ENCODE measurements around the gene ENTREP3. TPM values are rescaled to one million over a fixed set of nuclear protein-coding genes. Genes with fewer than 3 reads are reported as not detected.

The ENTREP3 gene
- total and polyA plus RNA-seq, 4 experiments from 2014 or later: 0.50 to 12.2 (median 6.1) TPM

GRCh38 chr1:155260276-155260675 lies 5.0 kb upstream of the ENTREP3 start:
- peak overlapping the region in 5 of 7 donors; percentile 32 to 97 (median 52) for H3K27ac Mint-ChIP-seq
- peaks cover 17 to 55% (median 42%) of the 10 kb centered on the region in 4 donors for H3K4me1 Mint-ChIP-seq
- intact Hi-C loops (cut with micrococcal nuclease): no loop called here
- Histone ChIP-seq H3K4me3 (ENCODE audit: low read length in 2 of 2) (no peak overlapping the region), H3K9me3 (ENCODE audit: control insufficient read depth in 1 of 2, low read length in 2 of 2) (no peaks in the 10 kb centered on the region), H3K4me1 (ENCODE audit: insufficient read depth, low read length) (peaks cover 29% of the 10 kb centered on the region), H3K27me3 (ENCODE audit: insufficient read depth, low read length) (no peaks in the 10 kb centered on the region), H3K27ac (ENCODE audit: low read depth, low read length) (no peak overlapping the region), H3K36me3 (ENCODE audit: insufficient read depth, low read length) (peaks cover 43% of the 10 kb centered on the region)
- H3K9me3 Mint-ChIP-seq: peaks cover 0 to 3% (median 0%) of the 10 kb centered on the region in 8 donors
- H3K4me3 Mint-ChIP-seq: peak overlapping the region in 7 of 8 donors; percentile 42 to 100 (median 95)
- no peaks in the 10 kb centered on the region for H3K27me3 Mint-ChIP-seq
- CTCF ChIA-PET (ENCODE audit: partially characterized antibody): interaction anchor here (4.7 kb wide), 1 partner anchor 10 kb away, joined by 77 read pairs; no protein-coding TSS in a partner anchor
- no peak for DNase-seq
- peaks cover 37 to 65% of the 10 kb centered on the region in 2 donors for H3K36me3 Mint-ChIP-seq
- POLR2A ChIA-PET (ENCODE audit: partially characterized antibody): interaction anchor here (0.6 to 4.5 kb wide), 6 partner anchors 10 to 63 kb away, joined by 3 to 59 read pairs (median 30); partner anchors contain the start of genes CLK2 and RUSC1

DNA sequence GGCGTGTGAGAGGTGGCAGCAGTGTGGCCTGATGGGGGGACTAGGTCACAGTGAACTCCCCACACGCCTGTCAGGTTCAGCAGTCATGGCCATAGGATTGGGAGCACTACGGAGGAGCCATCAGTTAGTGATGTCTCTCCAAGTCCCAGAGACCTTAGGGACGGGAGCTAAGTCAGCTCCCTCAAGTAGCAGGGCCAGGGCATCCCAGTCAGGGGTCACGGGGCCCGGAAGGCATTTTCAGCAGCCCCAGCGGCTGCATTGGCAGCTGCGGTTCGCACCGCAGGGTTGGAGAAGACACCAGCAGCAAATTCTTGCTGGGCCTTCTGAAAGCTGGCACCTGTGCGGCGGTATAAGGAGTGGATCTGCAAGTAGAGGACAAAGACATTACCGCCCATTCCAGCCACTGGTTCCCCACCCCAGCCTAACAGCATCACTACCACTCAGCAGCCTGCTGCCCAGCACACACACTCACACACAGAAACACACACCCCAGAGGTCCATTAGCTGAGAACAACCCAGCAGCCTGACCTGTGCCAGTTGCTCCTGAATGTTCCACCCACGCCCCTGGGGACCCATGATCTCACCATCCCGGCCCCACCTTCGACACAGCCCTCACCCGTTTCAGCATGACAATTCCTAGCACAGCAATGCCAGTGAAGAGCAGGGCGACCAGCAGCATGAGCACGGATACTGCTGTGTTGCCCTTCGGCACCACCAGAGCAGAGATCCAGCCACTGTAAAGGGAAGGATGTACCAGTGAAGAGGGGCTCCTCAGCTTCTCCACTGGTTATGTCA lies 972 bp upstream of the ENTREP3 start:
- Histone ChIP-seq H3K9me3 (ENCODE audit: control insufficient read depth in 1 of 2, low read length in 2 of 2) (no peaks in the 10 kb centered on the region), H3K27me3 (ENCODE audit: insufficient read depth, low read length) (no peaks in the 10 kb centered on the region), H3K27ac (ENCODE audit: low read depth, low read length) (no peak overlapping the region), H3K36me3 (ENCODE audit: insufficient read depth, low read length) (peaks cover 29% of the 10 kb centered on the region), H3K4me3 (ENCODE audit: low read length in 2 of 2) (no peak overlapping the region), H3K4me1 (ENCODE audit: insufficient read depth, low read length) (peaks cover 31% of the 10 kb centered on the region)
- no peaks in the 10 kb centered on the region for H3K27me3 Mint-ChIP-seq
- ChIA-PET POLR2A (ENCODE audit: partially characterized antibody) (interaction anchor here (1.0 to 3.6 kb wide), 5 partner anchors 10 to 56 kb away, joined by 3 to 17 read pairs (median 9); partner anchors contain the start of gene CLK2), CTCF (ENCODE audit: partially characterized antibody) (interaction anchor here (1.4 to 1.6 kb wide), 2 partner anchors 17 to 68 kb away, joined by 3 to 4 read pairs; partner anchors contain the start of gene CLK2)
- H3K4me3 Mint-ChIP-seq: peak overlapping the region; percentile 67 to 87 (median 78)
- peaks cover 17 to 50% (median 38%) of the 10 kb centered on the region in 4 donors for H3K4me1 Mint-ChIP-seq
- DNase-seq: no peak
- intact Hi-C loops (cut with micrococcal nuclease): no loop called here
- no peaks in the 10 kb centered on the region for H3K9me3 Mint-ChIP-seq
- peak overlapping the region; percentile 36 to 94 (median 76) for H3K27ac Mint-ChIP-seq
- H3K36me3 Mint-ChIP-seq: peaks cover 21 to 30% of the 10 kb centered on the region in 2 donors

GRCh38 chr1:155254714-155255242 lies 505 bp downstream of the ENTREP3 start:
- no peak for DNase-seq
- no peaks in the 10 kb centered on the region for H3K9me3 ChIP-seq (ENCODE audit: control insufficient read depth in 1 of 2, low read length in 2 of 2)
- Mint-ChIP-seq H3K36me3 (peaks cover 15 to 23% of the 10 kb centered on the region in 2 donors), H3K4me1 (peaks cover 18 to 45% (median 28%) of the 10 kb centered on the region in 4 donors), H3K4me3 (peak overlapping the region; percentile 79 to 87 (median 83)), H3K27ac (peak overlapping the region in 2 of 7 donors; percentile 56 to 75), H3K27me3 (no peaks in the 10 kb centered on the region), H3K9me3 (no peaks in the 10 kb centered on the region)
- H3K36me3 ChIP-seq (ENCODE audit: insufficient read depth, low read length): peaks cover 24% of the 10 kb centered on the region
- peak overlapping the region in 1 of 2 donors; percentile 67 for H3K4me3 ChIP-seq (ENCODE audit: low read length in 2 of 2)
- CTCF ChIA-PET (ENCODE audit: partially characterized antibody): interaction anchor here (1.3 to 1.4 kb wide), 2 partner anchors 68 to 69 kb away, joined by 3 to 4 read pairs; no protein-coding TSS in a partner anchor
- intact Hi-C loops (cut with micrococcal nuclease): loop anchor here (1.0 kb wide), 1 partner anchor 19 kb away; the partner anchor contains the start of gene CLK2
- H3K27me3 ChIP-seq (ENCODE audit: insufficient read depth, low read length): no peaks in the 10 kb centered on the region
- H3K4me1 ChIP-seq (ENCODE audit: insufficient read depth, low read length): peaks cover 23% of the 10 kb centered on the region
- POLR2A ChIA-PET (ENCODE audit: partially characterized antibody): interaction anchor here (0.8 to 3.6 kb wide), 6 partner anchors 10 to 316 kb away, joined by 3 to 17 read pairs (median 6); partner anchors contain the start of genes ASH1L and CLK2
- peak overlapping the region; percentile 52 for H3K27ac ChIP-seq (ENCODE audit: low read depth, low read length)

- no peaks in the 10 kb centered on the region for H3K9me3 ChIP-seq (ENCODE audit: control insufficient read depth in 1 of 2, low read length in 2 of 2)
- DNase-seq: no peak
- Mint-ChIP-seq H3K4me1 (peaks cover 18 to 45% (median 28%) of the 10 kb centered on the region in 4 donors), H3K9me3 (no peaks in the 10 kb centered on the region), H3K27me3 (no peaks in the 10 kb centered on the region), H3K4me3 (peak overlapping the region; percentile 71 to 87 (median 83)), H3K36me3 (peaks cover 15 to 21% of the 10 kb centered on the region in 2 donors), H3K27ac (peak overlapping the region; percentile 19 to 85 (median 63))
- peak overlapping the region in 1 of 2 donors; percentile 67 for H3K4me3 ChIP-seq (ENCODE audit: low read length in 2 of 2)
- peaks cover 23% of the 10 kb centered on the region for H3K4me1 ChIP-seq (ENCODE audit: insufficient read depth, low read length)
- ChIA-PET POLR2A (ENCODE audit: partially characterized antibody) (interaction anchor here (0.7 to 3.6 kb wide), 4 partner anchors 9 to 70 kb away, joined by 3 to 16 read pairs (median 4); partner anchors contain the start of gene THBS3), CTCF (ENCODE audit: partially characterized antibody) (interaction anchor here (1.3 kb wide), 1 partner anchor 68 kb away, joined by 3 read pairs; no protein-coding TSS in a partner anchor)
- peaks cover 20% of the 10 kb centered on the region for H3K36me3 ChIP-seq (ENCODE audit: insufficient read depth, low read length)
- no peaks in the 10 kb centered on the region for H3K27me3 ChIP-seq (ENCODE audit: insufficient read depth, low read length)
- H3K27ac ChIP-seq (ENCODE audit: low read depth, low read length): peak overlapping the region; percentile 52
- intact Hi-C loops (cut with micrococcal nuclease): no loop called here
These were observed 1.0 kb downstream of the ENTREP3 start for GRCh38 chr1:155254228-155254713.

- Mint-ChIP-seq H3K4me1 (peaks cover 18 to 45% (median 28%) of the 10 kb centered on the region in 4 donors), H3K27me3 (no peaks in the 10 kb centered on the region), H3K36me3 (peaks cover 15 to 21% of the 10 kb centered on the region in 2 donors), H3K27ac (peak overlapping the region in 6 of 7 donors; percentile 19 to 85 (median 69)), H3K9me3 (no peaks in the 10 kb centered on the region), H3K4me3 (peak overlapping the region; percentile 71 to 87 (median 83))
- intact Hi-C loops (cut with micrococcal nuclease): no loop called here
- peaks cover 23% of the 10 kb centered on the region for H3K4me1 ChIP-seq (ENCODE audit: insufficient read depth, low read length)
- no peak overlapping the region for H3K4me3 ChIP-seq (ENCODE audit: low read length in 2 of 2)
- POLR2A ChIA-PET (ENCODE audit: partially characterized antibody): interaction anchor here (0.7 to 3.6 kb wide), 5 partner anchors 9 to 71 kb away, joined by 3 to 16 read pairs (median 3); partner anchors contain the start of gene THBS3
- H3K36me3 ChIP-seq (ENCODE audit: insufficient read depth, low read length): peaks cover 20% of the 10 kb centered on the region
- no peaks in the 10 kb centered on the region for H3K27me3 ChIP-seq (ENCODE audit: insufficient read depth, low read length)
- CTCF ChIA-PET (ENCODE audit: partially characterized antibody): interaction anchor here (1.3 kb wide), 1 partner anchor 68 kb away, joined by 3 read pairs; no protein-coding TSS in a partner anchor
- H3K9me3 ChIP-seq (ENCODE audit: control insufficient read depth in 1 of 2, low read length in 2 of 2): no peaks in the 10 kb centered on the region
- no peak overlapping the region for H3K27ac ChIP-seq (ENCODE audit: low read depth, low read length)
- no peak for DNase-seq
These were observed 1.5 kb downstream of the ENTREP3 start for GRCh38 chr1:155253797-155254196.

- H3K36me3 Mint-ChIP-seq: peaks cover 15 to 16% of the 10 kb centered on the region in 2 donors
- peak overlapping the region in 6 of 8 donors; percentile 46 to 83 (median 66) for H3K4me3 Mint-ChIP-seq
- CTCF ChIA-PET (ENCODE audit: partially characterized antibody): interaction anchor here (4.2 to 6.0 kb wide), 3 partner anchors 7 to 69 kb away, joined by 53 to 143 read pairs (median 77); partner anchors contain the start of genes RUSC1 and SCAMP3
- no peaks in the 10 kb centered on the region for H3K9me3 ChIP-seq (ENCODE audit: control insufficient read depth in 1 of 2, low read length in 2 of 2)
- H3K27me3 Mint-ChIP-seq: no peaks in the 10 kb centered on the region
- H3K27me3 ChIP-seq (ENCODE audit: insufficient read depth, low read length): no peaks in the 10 kb centered on the region
- no peak for DNase-seq
- peaks cover 16% of the 10 kb centered on the region for H3K36me3 ChIP-seq (ENCODE audit: insufficient read depth, low read length)
- H3K4me3 ChIP-seq (ENCODE audit: low read length in 2 of 2): no peak overlapping the region
- peak overlapping the region in 3 of 7 donors; percentile 19 to 88 (median 79) for H3K27ac Mint-ChIP-seq
- intact Hi-C loops (cut with micrococcal nuclease): no loop called here
- peaks cover 18 to 45% (median 28%) of the 10 kb centered on the region in 4 donors for H3K4me1 Mint-ChIP-seq
- POLR2A ChIA-PET (ENCODE audit: partially characterized antibody): interaction anchor here (0.7 to 5.7 kb wide), 4 partner anchors 7 to 70 kb away, joined by 3 to 59 read pairs (median 4); partner anchors contain the start of genes SCAMP3 and THBS3
- H3K9me3 Mint-ChIP-seq: no peaks in the 10 kb centered on the region
- H3K27ac ChIP-seq (ENCODE audit: low read depth, low read length): no peak overlapping the region
- H3K4me1 ChIP-seq (ENCODE audit: insufficient read depth, low read length): peaks cover 23% of the 10 kb centered on the region
These were observed 2.1 kb downstream of the ENTREP3 start for GRCh38 chr1:155253208-155253607.

Measured in CD4-positive, alpha-beta memory T cell (primary cell).